Caco-2 (cell line): ENCODE data around the gene GOLGA5. TPM values are rescaled to one million over a fixed set of nuclear protein-coding genes. Genes with fewer than 3 reads are reported as not detected.
A peak's percentile ranks its signal among the peaks of the same experiment; 100 is the strongest.
"Not testable (repeated sequence)": the region's sequence is repeated elsewhere in the genome, so short reads cannot be mapped to it uniquely, and the experiment has no call there.

Experiments
- BruUV-seq: library from RNA; stranded (reverse); fragments of 400-500 nt; replicated peaks from 2 replicates; lab custom pipeline; 2021; lab: Mats Ljungman, UMichigan
- CTCF ChIA-PET: fragments of 300-600 bp; sonication (Branson Sonifier 250); formaldehyde crosslinking; loops from one replicate; lab custom pipeline; 2022; ENCODE audit warnings: antibody characterized with exemption; lab: Charles Lee
- POLR2A ChIA-PET: fragments of 300-600 bp; sonication (Branson Sonifier 250); formaldehyde crosslinking; loops from one replicate; lab custom pipeline; 2022; ENCODE audit warnings: antibody characterized with exemption; lab: Charles Lee
- DNase-seq, 2 experiments: peaks; one replicate each; pipeline versions ENCODE4 v3.0.0 to v3.0.0-alpha.2; 2020 to 2022
- H3K27me3 ChIP-seq: replicated peaks from 2 replicates; pipeline ENCODE4 v1.6.0; 2011; ENCODE audit warnings: low read length; ENCODE audit not compliant: control insufficient read depth, insufficient read depth
- H3K36me3 ChIP-seq: 2 replicates; pipeline ENCODE4 v1.5.1; 2011; ENCODE audit warnings: low read length; ENCODE audit not compliant: control insufficient read depth, insufficient read depth
- H3K4me1 ChIP-seq: fragments of 250-450 bp; sonication (Bioruptor Pico); 2 replicates; pipeline ENCODE4 v1.5.1; 2020; ENCODE audit warnings: mild to moderate bottlenecking
- H3K4me3 ChIP-seq: 2 replicates; pipeline ENCODE4 v1.5.1; 2011; ENCODE audit warnings: low read depth, mild to moderate bottlenecking, control low read depth, low read length
- H3K9me3 ChIP-seq: fragments of 250-450 bp; sonication (Bioruptor Pico); 2 replicates; pipeline ENCODE4 v1.5.1; 2020; ENCODE audit warnings: mild to moderate bottlenecking, moderate library complexity
- H3K27ac Mint-ChIP-seq: one replicate; pipeline ENCODE4 v1.8.0; 2022; ENCODE audit warnings: mixed read lengths; ENCODE audit not compliant: unreplicated experiment
- H3K27me3 Mint-ChIP-seq: one replicate; pipeline ENCODE4 v1.8.0; 2022; ENCODE audit warnings: mixed read lengths; ENCODE audit not compliant: insufficient read depth, unreplicated experiment
- H3K36me3 Mint-ChIP-seq: one replicate; pipeline ENCODE4 v1.8.0; 2022; ENCODE audit warnings: mild to moderate bottlenecking, mixed read lengths; ENCODE audit not compliant: insufficient read depth, unreplicated experiment
- H3K4me1 Mint-ChIP-seq: one replicate; pipeline ENCODE4 v1.8.0; 2022; ENCODE audit warnings: low read depth, mixed read lengths; ENCODE audit not compliant: unreplicated experiment
- H3K4me3 Mint-ChIP-seq: one replicate; pipeline ENCODE4 v1.8.0; 2022; ENCODE audit warnings: mild to moderate bottlenecking, moderate library complexity, mixed read lengths; ENCODE audit not compliant: unreplicated experiment
- H3K9me3 Mint-ChIP-seq: one replicate; pipeline ENCODE4 v1.8.0; 2022; ENCODE audit warnings: mixed read lengths; ENCODE audit not compliant: unreplicated experiment
- CTCF ChIP-seq, 2 experiments: fragments of 200-600 bp in 1 of 2; IDR thresholded peaks; 1 replicate in 1 of 2; 2 replicates in 1 of 2; pipeline versions ENCODE4 v1.5.1 to v1.8.0; 2011 to 2022; ENCODE audit warnings: antibody characterized with exemption in 1 of 2, control low read depth in 1 of 2, inconsistent platforms in 1 of 2, low read depth in 1 of 2, low read length in 1 of 2, mild to moderate bottlenecking in 1 of 2, moderate library complexity in 1 of 2; ENCODE audit not compliant: insufficient read depth in 1 of 2, severe bottlenecking in 1 of 2, unreplicated experiment in 1 of 2
- intact Hi-C: fragments of 100-400 bp; cut with micrococcal nuclease; formaldehyde crosslinking; loops from one replicate; pipeline ENCODE4 v1.10.0; 2022; ENCODE audit not compliant: unreplicated experiment
- total RNA-seq: library from RNA; stranded (reverse); gene quantifications from 2 replicates; pipeline ENCODE4 v1.2.3, GENCODE V29; 2022

GOLGA5 gene
- total RNA-seq, 1 experiment from 2014 or later: 33.1 TPM

GRCh38 chr14:92759679-92760523, 34.2 kb upstream of the GOLGA5 start:
- Histone ChIP-seq H3K36me3 (no peaks in the 10 kb centered on the region), H3K27me3 (no peaks in the 10 kb centered on the region), H3K9me3 (no peaks in the 10 kb centered on the region), H3K4me1 (no peaks in the 10 kb centered on the region), H3K4me3 (no peak overlapping the region)
- no peak for TF ChIP-seq CTCF (IDR thresholded peaks at IDR 0.05; ENCODE audit: insufficient read depth in 1 of 2, low read depth in 1 of 2, low read length in 1 of 2, severe bottlenecking in 1 of 2, unreplicated experiment in 1 of 2)
- Mint-ChIP-seq H3K27ac (peak overlapping the region; percentile 4), H3K4me1 (peaks cover 11% of the 10 kb centered on the region), H3K27me3 (peaks cover 4% of the 10 kb centered on the region), H3K9me3 (peaks cover 10% of the 10 kb centered on the region), H3K4me3 (no peak overlapping the region), H3K36me3 (no peaks in the 10 kb centered on the region)
- intact Hi-C loops: no loop called here
- DNase-seq: no peak
- POLR2A ChIA-PET: interaction anchor here (1.2 kb wide), 1 partner anchor 11 kb away, joined by 6 read pairs; the partner anchor contains the start of gene LGMN
- CTCF ChIA-PET: no interaction called here
- no TSS peak for BruUV-seq

GRCh38 chr14:92760524-92760805, 33.6 kb upstream of the GOLGA5 start:
- TF ChIP-seq CTCF (IDR thresholded peaks at IDR 0.05; ENCODE audit: insufficient read depth in 1 of 2, low read depth in 1 of 2, low read length in 1 of 2, severe bottlenecking in 1 of 2, unreplicated experiment in 1 of 2): no peak
- Mint-ChIP-seq H3K4me3 (no peak overlapping the region), H3K4me1 (peaks cover 11% of the 10 kb centered on the region), H3K27ac (peak overlapping the region; percentile 4), H3K27me3 (no peaks in the 10 kb centered on the region), H3K9me3 (peaks cover 10% of the 10 kb centered on the region), H3K36me3 (no peaks in the 10 kb centered on the region)
- intact Hi-C loops: no loop called here
- H3K27me3 ChIP-seq: no peaks in the 10 kb centered on the region
- H3K4me1 ChIP-seq: no peaks in the 10 kb centered on the region
- no peak overlapping the region for H3K4me3 ChIP-seq
- no TSS peak for BruUV-seq
- ChIA-PET POLR2A (no interaction called here), CTCF (no interaction called here)
- no peaks in the 10 kb centered on the region for H3K36me3 ChIP-seq
- no peaks in the 10 kb centered on the region for H3K9me3 ChIP-seq
- DNase-seq: no peak

- H3K27me3 Mint-ChIP-seq, H3K4me3 Mint-ChIP-seq, H3K9me3 ChIP-seq, DNase-seq, POLR2A ChIA-PET, H3K9me3 Mint-ChIP-seq, H3K27me3 ChIP-seq, H3K27ac Mint-ChIP-seq, intact Hi-C loops, H3K4me3 ChIP-seq, BruUV-seq, H3K4me1 ChIP-seq, H3K36me3 ChIP-seq, H3K36me3 Mint-ChIP-seq: not testable (repeated sequence)
- CTCF ChIA-PET: interaction anchor here (0.6 kb wide), 1 partner anchor 1747 kb away, joined by 5 read pairs; no protein-coding TSS in a partner anchor
- peaks cover 11% of the 10 kb centered on the region for H3K4me1 Mint-ChIP-seq
These were observed 30.2 kb upstream of the GOLGA5 start for GRCh38 chr14:92763666-92764631.

GRCh38 chr14:92768236-92768635, 25.9 kb upstream of the GOLGA5 start:
- H3K36me3 ChIP-seq, H3K4me1 ChIP-seq, POLR2A ChIA-PET, DNase-seq, H3K27me3 ChIP-seq, H3K9me3 ChIP-seq, H3K36me3 Mint-ChIP-seq, H3K4me1 Mint-ChIP-seq, H3K27me3 Mint-ChIP-seq, H3K4me3 Mint-ChIP-seq, H3K27ac Mint-ChIP-seq, intact Hi-C loops, BruUV-seq, H3K4me3 ChIP-seq, H3K9me3 Mint-ChIP-seq: not testable (repeated sequence)
- CTCF ChIA-PET: interaction anchor here (0.7 kb wide), 1 partner anchor 785 kb away, joined by 3 read pairs; no protein-coding TSS in a partner anchor
